Measurements from ENCODE around the gene LBP.
"Not testable (repeated sequence)": the region's sequence is repeated elsewhere in the genome, so short reads cannot be mapped to it uniquely, and the experiment has no call there.

Gene LBP

GRCh38 chr20:38346247-38346651, at the start of gene LBP:
Gene LBP (plus strand): TSS chr20:38346482. CDS start chr20:38346517, 35 bp downstream.
- peak; percentile 30 for DNase-seq

- no peak for DNase-seq
Measured at GRCh38 chr20:38297916-38298674, 48.2 kb upstream of the LBP start.

- peak; percentile 95 for DNase-seq
Measured at GRCh38 chr20:38298768-38299288, 47.5 kb upstream of the LBP start.

GRCh38 chr20:38299963-38300362, 46.3 kb upstream of the LBP start:
- no peak for DNase-seq

- no peak for DNase-seq
Measured at GRCh38 chr20:38300438-38300837, 45.8 kb upstream of the LBP start.

- no peak for DNase-seq
Measured at GRCh38 chr20:38301309-38301708, 45.0 kb upstream of the LBP start.

GRCh38 chr20:38302786-38303185, 43.5 kb upstream of the LBP start:
- no peak for DNase-seq

GRCh38 chr20:38303908-38304379, 42.3 kb upstream of the LBP start, which contains the start of gene BPI:
Gene BPI (plus strand): TSS chr20:38304156. CDS start chr20:38304224, 68 bp downstream.
- DNase-seq = peak; percentile 98

- peak; percentile 78 for DNase-seq
Measured at GRCh38 chr20:38304845-38305447, 41.3 kb upstream of the LBP start.

- no peak for DNase-seq
Measured at GRCh38 chr20:38305541-38305940, 40.7 kb upstream of the LBP start.

GRCh38 chr20:38306379-38306778, 39.9 kb upstream of the LBP start:
- no peak for DNase-seq

GRCh38 chr20:38307371-38308046, 38.8 kb upstream of the LBP start:
- peak; percentile 93 for DNase-seq

GRCh38 chr20:38308047-38308438, 38.2 kb upstream of the LBP start:
- DNase-seq = no peak

- DNase-seq = no peak
Measured at GRCh38 chr20:38308447-38308846, 37.8 kb upstream of the LBP start.

- no peak for DNase-seq
Measured at GRCh38 chr20:38311091-38311490, 35.2 kb upstream of the LBP start.

- no peak for DNase-seq
Measured at GRCh38 chr20:38311491-38311890, 34.8 kb upstream of the LBP start.

- no peak for DNase-seq
Measured at GRCh38 chr20:38313676-38314075, 32.6 kb upstream of the LBP start.

- DNase-seq = not testable (repeated sequence)
Measured at GRCh38 chr20:38314350-38314749, 31.9 kb upstream of the LBP start.

- DNase-seq = no peak
Measured at GRCh38 chr20:38315290-38315966, 30.9 kb upstream of the LBP start.

GRCh38 chr20:38316341-38316740, 29.9 kb upstream of the LBP start:
- DNase-seq = no peak

GRCh38 chr20:38317422-38317821, 28.9 kb upstream of the LBP start:
- DNase-seq = no peak

- DNase-seq = no peak
Measured at GRCh38 chr20:38320221-38320620, 26.1 kb upstream of the LBP start.

Measured in MV-4-11 (cell line).